Fibroblast of lung (primary cell): ENCODE results near the gene JAZF1. TPM values are rescaled to one million over a fixed set of nuclear protein-coding genes. Genes with fewer than 3 reads are reported as not detected.

Source experiments
- DNase-seq, 2 donors: peaks; one replicate each; pipeline versions ENCODE4 v3.0.0 to v3.0.0-alpha.2; 2010; ENCODE audit warnings: low read depth in 2 of 2
- H2AFZ ChIP-seq: 2 replicates; pipeline ENCODE4 v1.5.1; 2012; ENCODE audit warnings: low read length, control low read depth, inconsistent platforms
- H3K27ac ChIP-seq: 2 replicates; pipeline ENCODE4 v1.5.1; 2011; ENCODE audit warnings: low read length, control low read depth; ENCODE audit not compliant: insufficient read depth
- H3K27me3 ChIP-seq: 2 replicates; pipeline ENCODE4 v1.5.1; 2011; ENCODE audit warnings: mild to moderate bottlenecking, low read length; ENCODE audit not compliant: control insufficient read depth, insufficient read depth
- H3K36me3 ChIP-seq: 2 replicates; pipeline ENCODE4 v1.5.1; 2011; ENCODE audit warnings: low read length; ENCODE audit not compliant: control insufficient read depth, insufficient read depth
- H3K4me1 ChIP-seq: 2 replicates; pipeline ENCODE4 v1.5.1; 2011; ENCODE audit warnings: low read length; ENCODE audit not compliant: control insufficient read depth, insufficient read depth; ENCODE audit errors: extremely low read depth
- H3K4me2 ChIP-seq: 2 replicates; pipeline ENCODE4 v1.5.1; 2011; ENCODE audit warnings: low read length, control low read depth; ENCODE audit not compliant: insufficient read depth; ENCODE audit errors: extremely low read depth
- H3K4me3 ChIP-seq, 4 experiments: fragments of 200-600 bp in 1 of 4; sonication (generic) in 1 of 4; replicated peaks in 1 of 4; 2 replicates each; pipeline ENCODE4 v1.5.1; 2011 to 2016; ENCODE audit warnings: low read length in 4 of 4, low read depth in 3 of 4, mild to moderate bottlenecking in 3 of 4, control low read depth in 2 of 4, inconsistent platforms in 1 of 4, mixed read lengths in 1 of 4; ENCODE audit not compliant: insufficient read depth in 1 of 4; ENCODE audit errors: control extremely low read depth in 1 of 4
- H3K79me2 ChIP-seq: 2 replicates; pipeline ENCODE4 v1.5.1; 2012; ENCODE audit warnings: mild to moderate bottlenecking, low read length, inconsistent platforms; ENCODE audit not compliant: control insufficient read depth, insufficient read depth
- H3K9ac ChIP-seq: 2 replicates; pipeline ENCODE4 v1.5.1; 2011; ENCODE audit warnings: mild to moderate bottlenecking, low read length, control low read depth; ENCODE audit not compliant: insufficient read depth
- H3K9me3 ChIP-seq: 2 replicates; pipeline ENCODE4 v1.5.1; 2012; ENCODE audit warnings: low read depth, low read length; ENCODE audit not compliant: control insufficient read depth, insufficient read depth
- H4K20me1 ChIP-seq: 2 replicates; pipeline ENCODE4 v1.5.1; 2011; ENCODE audit warnings: low read length; ENCODE audit not compliant: control insufficient read depth, insufficient read depth; ENCODE audit errors: extremely low read depth
- EZH2 ChIP-seq: IDR thresholded peaks from 2 replicates; pipeline ENCODE4 v1.5.1; 2012; ENCODE audit warnings: low read length, control low read depth, mild to moderate bottlenecking; ENCODE audit errors: missing control alignments
- polyA plus RNA-seq, 2 donors: library from polyadenylated mRNA; depleted of rRNA in 1 of 2; stranded (reverse) in 1 of 2; unstranded in 1 of 2; fragments of >200 nt; gene quantifications; 2 replicates each; pipeline ENCODE4 v1.2.1, GENCODE V29; 2011 to 2012; ENCODE audit warnings: missing spikeins in 1 of 2
- total RNA-seq: library from RNA; depleted of rRNA; stranded (reverse); fragments of >200 nt; gene quantifications from 2 replicates; pipeline ENCODE4 v1.2.1, GENCODE V29; 2014
- TF ChIP-seq, protein P1 (sequence below), 2 donors: IDR thresholded peaks in 1 of 2; conservative IDR thresholded peaks in 1 of 2; 1 replicate in 1 of 2; 2 replicates in 1 of 2; pipeline ENCODE4 v1.5.1; 2011 to 2012; ENCODE audit warnings: low read length in 2 of 2, control low read depth in 1 of 2, inconsistent platforms in 1 of 2, low read depth in 1 of 2, mild to moderate bottlenecking in 1 of 2

Gene JAZF1
- total and polyA plus RNA-seq, 2 donors (not counting 1 experiment from before 2014, with no cell fraction given), result 9.1 to 9.3 TPM

DNA sequence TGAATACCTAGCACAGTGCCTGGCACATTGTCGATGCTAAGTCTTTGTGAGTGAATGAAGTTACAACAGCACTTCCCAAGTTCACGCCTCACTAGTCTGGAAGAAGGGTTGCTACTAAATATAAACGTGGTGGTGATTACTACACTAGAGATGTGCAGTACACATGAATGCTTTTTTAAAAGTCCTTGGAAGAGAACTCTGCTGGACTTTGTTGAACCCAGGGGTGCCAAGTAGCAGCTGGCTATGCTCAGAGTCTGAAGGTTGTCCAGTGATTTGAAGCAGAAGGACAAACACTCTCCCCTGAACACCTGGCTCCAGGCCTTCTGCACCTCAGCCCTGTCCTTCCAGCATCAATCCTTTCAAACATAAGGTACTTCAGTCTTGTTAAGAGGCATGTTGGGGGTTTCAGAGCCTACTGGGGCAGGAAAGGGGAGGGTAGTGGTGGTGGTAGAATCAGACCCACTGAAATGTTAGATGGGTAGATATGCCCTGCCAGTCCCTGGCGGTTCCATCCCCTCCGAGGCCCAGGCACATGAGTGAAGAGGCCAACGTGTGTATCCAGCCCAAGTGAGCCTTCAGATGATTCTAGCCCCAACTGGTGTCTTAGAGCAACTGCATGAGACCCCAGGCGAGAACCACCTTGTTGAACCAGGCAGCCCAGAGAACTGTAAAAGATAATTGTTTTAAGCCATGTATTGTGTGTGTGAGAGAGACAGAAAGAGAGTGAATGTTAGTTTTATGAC lies 346.2 kb downstream of the JAZF1 start:
- H3K9me3 ChIP-seq, result no peaks in the 10 kb centered on the region
- H3K27ac ChIP-seq, result no peak overlapping the region
- DNase-seq, result no peak
- H3K79me2 ChIP-seq, result no peaks in the 10 kb centered on the region
- TF ChIP-seq EZH2, result no peak
- TF ChIP-seq, protein P1, sequence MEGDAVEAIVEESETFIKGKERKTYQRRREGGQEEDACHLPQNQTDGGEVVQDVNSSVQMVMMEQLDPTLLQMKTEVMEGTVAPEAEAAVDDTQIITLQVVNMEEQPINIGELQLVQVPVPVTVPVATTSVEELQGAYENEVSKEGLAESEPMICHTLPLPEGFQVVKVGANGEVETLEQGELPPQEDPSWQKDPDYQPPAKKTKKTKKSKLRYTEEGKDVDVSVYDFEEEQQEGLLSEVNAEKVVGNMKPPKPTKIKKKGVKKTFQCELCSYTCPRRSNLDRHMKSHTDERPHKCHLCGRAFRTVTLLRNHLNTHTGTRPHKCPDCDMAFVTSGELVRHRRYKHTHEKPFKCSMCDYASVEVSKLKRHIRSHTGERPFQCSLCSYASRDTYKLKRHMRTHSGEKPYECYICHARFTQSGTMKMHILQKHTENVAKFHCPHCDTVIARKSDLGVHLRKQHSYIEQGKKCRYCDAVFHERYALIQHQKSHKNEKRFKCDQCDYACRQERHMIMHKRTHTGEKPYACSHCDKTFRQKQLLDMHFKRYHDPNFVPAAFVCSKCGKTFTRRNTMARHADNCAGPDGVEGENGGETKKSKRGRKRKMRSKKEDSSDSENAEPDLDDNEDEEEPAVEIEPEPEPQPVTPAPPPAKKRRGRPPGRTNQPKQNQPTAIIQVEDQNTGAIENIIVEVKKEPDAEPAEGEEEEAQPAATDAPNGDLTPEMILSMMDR (conservative IDR thresholded peaks at IDR 0.05 in 1 of 2, IDR thresholded peaks at IDR 0.05 in 1 of 2; ENCODE audit: low read depth in 1 of 2, low read length in 2 of 2), result no peak
- H3K4me2 ChIP-seq, result no peak overlapping the region
- no peaks in the 10 kb centered on the region for H3K4me1 ChIP-seq
- no peak overlapping the region for H2AFZ ChIP-seq
- H3K4me3 ChIP-seq, result no peak overlapping the region
- H3K36me3 ChIP-seq, result no peaks in the 10 kb centered on the region
- H4K20me1 ChIP-seq, result no peaks in the 10 kb centered on the region
- H3K27me3 ChIP-seq, result no peaks in the 10 kb centered on the region
- H3K9ac ChIP-seq, result no peak overlapping the region

DNA sequence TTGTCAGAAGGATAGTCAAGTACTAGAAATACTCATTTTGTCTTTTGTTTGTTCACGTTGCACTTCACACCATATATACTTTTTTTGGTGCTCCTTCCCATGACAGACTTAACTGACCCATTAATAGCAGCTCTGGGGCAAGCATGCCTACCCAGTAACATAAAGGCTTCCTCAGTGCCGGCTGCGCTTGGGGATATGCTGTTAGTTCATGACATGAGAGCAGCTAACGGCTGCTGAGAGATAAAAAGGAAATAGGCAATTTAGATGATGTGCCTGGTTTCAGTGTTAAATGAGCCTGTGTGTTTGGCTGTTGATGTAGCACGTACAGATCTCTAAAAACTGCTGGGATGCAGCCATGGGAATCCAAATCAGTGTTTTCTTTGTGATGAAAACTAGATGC lies 354.2 kb downstream of the JAZF1 start:
- no peak for DNase-seq
- no peak for TF ChIP-seq EZH2
- TF ChIP-seq, protein P1 (conservative IDR thresholded peaks at IDR 0.05 in 1 of 2, IDR thresholded peaks at IDR 0.05 in 1 of 2; ENCODE audit: low read depth in 1 of 2, low read length in 2 of 2), result no peak
- H3K4me1 ChIP-seq, result no peaks in the 10 kb centered on the region
- no peak overlapping the region for H3K9ac ChIP-seq
- H2AFZ ChIP-seq, result no peak overlapping the region
- H3K79me2 ChIP-seq, result no peaks in the 10 kb centered on the region
- no peaks in the 10 kb centered on the region for H3K9me3 ChIP-seq
- H3K27ac ChIP-seq, result no peak overlapping the region
- no peaks in the 10 kb centered on the region for H3K36me3 ChIP-seq
- H3K4me3 ChIP-seq, result no peak overlapping the region
- H3K27me3 ChIP-seq, result no peaks in the 10 kb centered on the region
- no peak overlapping the region for H3K4me2 ChIP-seq
- no peaks in the 10 kb centered on the region for H4K20me1 ChIP-seq

DNA sequence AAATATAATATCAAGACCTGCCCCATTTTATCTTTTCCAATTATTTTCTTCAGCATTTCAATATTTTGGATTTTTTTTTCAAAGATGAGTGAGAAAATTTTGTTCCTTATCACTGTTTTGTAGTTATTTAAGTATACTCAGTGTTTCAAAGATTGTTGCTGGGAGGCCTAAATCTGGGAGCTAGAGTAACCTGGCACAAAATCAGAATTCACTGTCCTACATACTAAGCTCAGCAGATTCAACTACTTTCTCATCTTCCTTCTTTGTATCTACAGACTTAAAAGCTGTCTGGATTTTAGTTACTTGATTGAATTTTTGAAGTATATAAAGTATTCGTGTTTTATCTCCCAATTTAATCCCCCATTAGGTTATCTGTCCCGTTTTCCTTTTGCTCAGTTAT lies 354.7 kb downstream of the JAZF1 start:
- H3K27me3 ChIP-seq, result no peaks in the 10 kb centered on the region
- no peak overlapping the region for H3K27ac ChIP-seq
- no peaks in the 10 kb centered on the region for H3K9me3 ChIP-seq
- no peaks in the 10 kb centered on the region for H3K79me2 ChIP-seq
- TF ChIP-seq, protein P1 (conservative IDR thresholded peaks at IDR 0.05 in 1 of 2, IDR thresholded peaks at IDR 0.05 in 1 of 2; ENCODE audit: low read depth in 1 of 2, low read length in 2 of 2), result no peak
- TF ChIP-seq EZH2, result no peak
- H3K4me2 ChIP-seq, result no peak overlapping the region
- H2AFZ ChIP-seq, result no peak overlapping the region
- H3K4me3 ChIP-seq, result no peak overlapping the region
- no peaks in the 10 kb centered on the region for H3K4me1 ChIP-seq
- H3K36me3 ChIP-seq, result no peaks in the 10 kb centered on the region
- H3K9ac ChIP-seq, result no peak overlapping the region
- DNase-seq, result no peak
- H4K20me1 ChIP-seq, result no peaks in the 10 kb centered on the region
